Measurements from ENCODE around the gene PLA2R1. TPM values are rescaled to one million over a fixed set of nuclear protein-coding genes. Genes with fewer than 3 reads are reported as not detected.

PLA2R1 gene
- total RNA-seq, 3 donors from 2014 or later (not counting 1 experiment from before 2014, with no cell fraction given): not detected

DNA sequence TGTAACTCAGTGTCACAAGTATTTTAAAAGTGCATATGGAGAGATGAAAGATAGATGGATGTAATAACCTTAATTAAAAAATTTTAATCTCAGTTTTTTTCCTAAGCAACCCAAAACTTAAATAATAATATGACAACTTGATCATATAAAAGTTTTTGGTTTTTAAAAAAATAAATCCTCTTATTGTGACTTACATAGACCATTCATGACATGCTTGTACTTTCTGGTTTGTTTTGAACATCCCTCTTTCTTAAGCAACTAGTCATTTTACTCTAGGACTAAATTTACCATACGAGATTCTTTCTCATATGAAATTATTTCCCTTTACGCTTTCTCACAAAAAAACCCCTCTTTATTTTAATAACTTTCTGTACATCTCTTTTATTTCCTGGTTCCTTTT is 6.5 kb upstream of the PLA2R1 start:
- Mint-ChIP-seq H3K27ac (no peak overlapping the region), H3K9me3 (no peaks in the 10 kb centered on the region), H3K27me3 (ENCODE audit: low read depth in 2 of 2) (peaks cover 15 to 16% of the 10 kb centered on the region in 2 donors), H3K4me3 (no peak overlapping the region), H3K4me1 (no peaks in the 10 kb centered on the region), H3K36me3 (no peaks in the 10 kb centered on the region)
- H3K9me3 ChIP-seq (ENCODE audit: control insufficient read depth, insufficient read depth, low read length): no peaks in the 10 kb centered on the region
- TF ChIP-seq, protein P1, sequence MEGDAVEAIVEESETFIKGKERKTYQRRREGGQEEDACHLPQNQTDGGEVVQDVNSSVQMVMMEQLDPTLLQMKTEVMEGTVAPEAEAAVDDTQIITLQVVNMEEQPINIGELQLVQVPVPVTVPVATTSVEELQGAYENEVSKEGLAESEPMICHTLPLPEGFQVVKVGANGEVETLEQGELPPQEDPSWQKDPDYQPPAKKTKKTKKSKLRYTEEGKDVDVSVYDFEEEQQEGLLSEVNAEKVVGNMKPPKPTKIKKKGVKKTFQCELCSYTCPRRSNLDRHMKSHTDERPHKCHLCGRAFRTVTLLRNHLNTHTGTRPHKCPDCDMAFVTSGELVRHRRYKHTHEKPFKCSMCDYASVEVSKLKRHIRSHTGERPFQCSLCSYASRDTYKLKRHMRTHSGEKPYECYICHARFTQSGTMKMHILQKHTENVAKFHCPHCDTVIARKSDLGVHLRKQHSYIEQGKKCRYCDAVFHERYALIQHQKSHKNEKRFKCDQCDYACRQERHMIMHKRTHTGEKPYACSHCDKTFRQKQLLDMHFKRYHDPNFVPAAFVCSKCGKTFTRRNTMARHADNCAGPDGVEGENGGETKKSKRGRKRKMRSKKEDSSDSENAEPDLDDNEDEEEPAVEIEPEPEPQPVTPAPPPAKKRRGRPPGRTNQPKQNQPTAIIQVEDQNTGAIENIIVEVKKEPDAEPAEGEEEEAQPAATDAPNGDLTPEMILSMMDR (IDR thresholded peaks at IDR 0.05): no peak
- WGBS (ENCODE audit: insufficient coverage): no CpG with 5 or more reads among the region's 2 CpGs
- intact Hi-C loops (cut with micrococcal nuclease): no loop called here
- no peak overlapping the region for H3K4me3 ChIP-seq (ENCODE audit: low read length)
- DNase-seq: no peak
- H3K4me1 ChIP-seq (ENCODE audit: control insufficient read depth, insufficient read depth, low read length): no peaks in the 10 kb centered on the region
- no peak for ATAC-seq
- no peaks in the 10 kb centered on the region for H3K36me3 ChIP-seq (ENCODE audit: control insufficient read depth, insufficient read depth, low read length)
- peaks cover 6% of the 10 kb centered on the region for H3K27me3 ChIP-seq (ENCODE audit: control insufficient read depth, insufficient read depth, low read length)
- no peak overlapping the region for H3K27ac ChIP-seq (ENCODE audit: low read length)

- Histone ChIP-seq H3K4me3 (ENCODE audit: low read length) (no peak overlapping the region), H3K9me3 (ENCODE audit: control insufficient read depth, insufficient read depth, low read length) (no peaks in the 10 kb centered on the region), H3K4me1 (ENCODE audit: control insufficient read depth, insufficient read depth, low read length) (peaks cover 10% of the 10 kb centered on the region), H3K27me3 (ENCODE audit: control insufficient read depth, insufficient read depth, low read length) (peaks cover 15% of the 10 kb centered on the region), H3K27ac (ENCODE audit: low read length) (no peak overlapping the region), H3K36me3 (ENCODE audit: control insufficient read depth, insufficient read depth, low read length) (no peaks in the 10 kb centered on the region)
- H3K27ac Mint-ChIP-seq: no peak overlapping the region
- no peak for DNase-seq
- no peak overlapping the region for H3K4me3 Mint-ChIP-seq
- no peaks in the 10 kb centered on the region for H3K9me3 Mint-ChIP-seq
- 80% methylated on average over 1 of the region's 1 CpG for WGBS (ENCODE audit: insufficient coverage)
- H3K27me3 Mint-ChIP-seq (ENCODE audit: low read depth in 2 of 2): peaks cover 27 to 41% of the 10 kb centered on the region in 2 donors
- peaks cover 7% of the 10 kb centered on the region for H3K36me3 Mint-ChIP-seq
- intact Hi-C loops (cut with micrococcal nuclease): no loop called here
- peak in 1 of 3 donors; percentile 32 for ATAC-seq
- TF ChIP-seq, protein P1 (IDR thresholded peaks at IDR 0.05): no peak
- peaks cover 0 to 5% of the 10 kb centered on the region in 2 donors for H3K4me1 Mint-ChIP-seq
Measured at GRCh38 chr2:160064916-160065315, 2.5 kb upstream of the PLA2R1 start.

DNA sequence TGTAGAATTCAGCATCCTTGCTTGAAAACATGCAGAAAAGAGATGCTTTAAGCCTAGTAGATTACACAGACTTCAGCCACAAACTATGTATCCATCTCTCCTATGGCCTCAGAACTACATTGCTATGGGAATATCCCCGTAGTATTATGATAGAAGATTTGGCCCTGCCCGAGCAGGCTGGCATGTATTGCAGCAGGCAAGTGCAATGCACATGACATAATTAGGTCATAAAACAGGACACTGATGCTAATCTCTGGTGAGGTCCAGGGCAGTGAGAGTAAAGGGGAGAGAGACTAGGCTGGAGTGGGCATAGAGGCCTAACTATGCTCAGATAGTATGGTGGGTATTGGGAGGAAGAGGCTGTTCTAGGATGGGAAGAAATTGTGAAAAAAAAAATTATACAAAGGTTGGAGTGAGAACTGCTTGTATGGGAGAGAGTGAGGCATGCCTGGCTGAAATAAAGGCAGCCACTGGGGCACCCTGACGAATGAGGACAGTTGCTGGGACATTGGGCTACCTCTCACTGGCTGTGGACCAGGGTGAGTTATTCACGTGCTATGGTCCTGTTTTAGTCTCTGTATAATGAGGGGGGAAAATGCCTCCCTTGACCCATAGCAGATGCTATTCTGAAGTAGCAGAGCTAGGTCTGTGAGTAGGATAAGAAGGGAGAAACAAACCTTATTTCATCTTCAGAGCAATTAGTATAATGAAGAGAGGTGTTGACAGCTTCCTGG is 1.6 kb upstream of the PLA2R1 start:
- peaks cover 10% of the 10 kb centered on the region for H3K4me1 ChIP-seq (ENCODE audit: control insufficient read depth, insufficient read depth, low read length)
- TF ChIP-seq, protein P1 (IDR thresholded peaks at IDR 0.05): no peak
- ATAC-seq (no peak), DNase-seq (no peak)
- intact Hi-C loops (cut with micrococcal nuclease): no loop called here
- Mint-ChIP-seq H3K36me3 (peaks cover 7% of the 10 kb centered on the region), H3K9me3 (no peaks in the 10 kb centered on the region), H3K27me3 (ENCODE audit: low read depth in 2 of 2) (peaks cover 33 to 45% of the 10 kb centered on the region in 2 donors), H3K4me3 (no peak overlapping the region), H3K27ac (no peak overlapping the region), H3K4me1 (peaks cover 0 to 5% of the 10 kb centered on the region in 2 donors)
- 89% methylated on average over 4 of the region's 4 CpGs for WGBS (ENCODE audit: insufficient coverage)
- H3K27ac ChIP-seq (ENCODE audit: low read length): no peak overlapping the region
- no peaks in the 10 kb centered on the region for H3K9me3 ChIP-seq (ENCODE audit: control insufficient read depth, insufficient read depth, low read length)
- peaks cover 13% of the 10 kb centered on the region for H3K27me3 ChIP-seq (ENCODE audit: control insufficient read depth, insufficient read depth, low read length)
- H3K4me3 ChIP-seq (ENCODE audit: low read length): no peak overlapping the region
- H3K36me3 ChIP-seq (ENCODE audit: control insufficient read depth, insufficient read depth, low read length): no peaks in the 10 kb centered on the region

GRCh38 chr2:160063271-160063670 is 856 bp upstream of the PLA2R1 start:
- WGBS (ENCODE audit: insufficient coverage): 80% methylated on average over 5 of the region's 5 CpGs
- peaks cover 10% of the 10 kb centered on the region for H3K4me1 ChIP-seq (ENCODE audit: control insufficient read depth, insufficient read depth, low read length)
- H3K9me3 Mint-ChIP-seq: no peaks in the 10 kb centered on the region
- H3K36me3 Mint-ChIP-seq: peaks cover 7% of the 10 kb centered on the region
- no peaks in the 10 kb centered on the region for H3K36me3 ChIP-seq (ENCODE audit: control insufficient read depth, insufficient read depth, low read length)
- peak overlapping the region; percentile 63 for H3K4me3 Mint-ChIP-seq
- DNase-seq (no peak), ATAC-seq (no peak)
- intact Hi-C loops (cut with micrococcal nuclease): no loop called here
- peaks cover 38 to 48% of the 10 kb centered on the region in 2 donors for H3K27me3 Mint-ChIP-seq (ENCODE audit: low read depth in 2 of 2)
- H3K27ac Mint-ChIP-seq: no peak overlapping the region
- no peak overlapping the region for H3K27ac ChIP-seq (ENCODE audit: low read length)
- TF ChIP-seq, protein P1 (IDR thresholded peaks at IDR 0.05): no peak
- H3K4me3 ChIP-seq (ENCODE audit: low read length): no peak overlapping the region
- peaks cover 0 to 5% of the 10 kb centered on the region in 2 donors for H3K4me1 Mint-ChIP-seq
- H3K27me3 ChIP-seq (ENCODE audit: control insufficient read depth, insufficient read depth, low read length): peaks cover 13% of the 10 kb centered on the region
- no peaks in the 10 kb centered on the region for H3K9me3 ChIP-seq (ENCODE audit: control insufficient read depth, insufficient read depth, low read length)
